ENCODE measurements around the gene FREY1.

FREY1 gene

GRCh38 chr11:45906965-45907611 is at the start of gene FREY1:
TSS of gene FREY1 (minus strand) at chr11:45907271. CDS start at chr11:45907245, 26 bp downstream.
- Mint-ChIP-seq H3K4me3 (no peak within 1 kb of the TSS), H3K4me1 (ENCODE audit: low read depth) (peaks cover 2% of the 10 kb centered on the region)

GRCh38 chr11:45949992-45950407 is 42.9 kb upstream of the FREY1 start:
- H3K4me1 Mint-ChIP-seq (ENCODE audit: low read depth), result no peaks in the 10 kb centered on the region
- H3K9me3 Mint-ChIP-seq, result no peaks in the 10 kb centered on the region
- H3K4me3 Mint-ChIP-seq, result no peak overlapping the region
- H3K27ac Mint-ChIP-seq, result no peak overlapping the region
- no peaks in the 10 kb centered on the region for H3K27me3 Mint-ChIP-seq (ENCODE audit: low read depth)
- peaks cover 20% of the 10 kb centered on the region for H3K36me3 Mint-ChIP-seq (ENCODE audit: low read depth)

More at GRCh38 chr11:45906965-45907611, at the start of gene FREY1:
- no peaks in the 10 kb centered on the region for H3K9me3 Mint-ChIP-seq
- peaks cover under 1% of the 10 kb centered on the region for H3K27me3 Mint-ChIP-seq (ENCODE audit: low read depth)
- H3K27ac Mint-ChIP-seq, result no peak within 1 kb of the TSS
- peaks cover 5% of the 10 kb centered on the region for H3K36me3 Mint-ChIP-seq (ENCODE audit: low read depth)

- Mint-ChIP-seq H3K36me3 (ENCODE audit: low read depth) (peaks cover 23% of the 10 kb centered on the region), H3K9me3 (no peaks in the 10 kb centered on the region), H3K27me3 (ENCODE audit: low read depth) (no peaks in the 10 kb centered on the region), H3K4me1 (ENCODE audit: low read depth) (no peaks in the 10 kb centered on the region), H3K4me3 (no peak overlapping the region), H3K27ac (no peak overlapping the region)
Observed at GRCh38 chr11:45948356-45948755, 41.3 kb upstream of the FREY1 start.

GRCh38 chr11:45947885-45948284 is 40.8 kb upstream of the FREY1 start:
- Mint-ChIP-seq H3K4me1 (ENCODE audit: low read depth) (no peaks in the 10 kb centered on the region), H3K9me3 (no peaks in the 10 kb centered on the region), H3K4me3 (no peak overlapping the region), H3K27ac (no peak overlapping the region), H3K36me3 (ENCODE audit: low read depth) (peaks cover 23% of the 10 kb centered on the region), H3K27me3 (ENCODE audit: low read depth) (no peaks in the 10 kb centered on the region)

GRCh38 chr11:45945397-45945999 is 38.4 kb upstream of the FREY1 start:
- no peaks in the 10 kb centered on the region for H3K27me3 Mint-ChIP-seq (ENCODE audit: low read depth)
- no peak overlapping the region for H3K27ac Mint-ChIP-seq
- H3K36me3 Mint-ChIP-seq (ENCODE audit: low read depth), result peaks cover 27% of the 10 kb centered on the region
- no peaks in the 10 kb centered on the region for H3K9me3 Mint-ChIP-seq
- H3K4me3 Mint-ChIP-seq, result no peak overlapping the region
- no peaks in the 10 kb centered on the region for H3K4me1 Mint-ChIP-seq (ENCODE audit: low read depth)

GRCh38 chr11:45942381-45942780 is 35.3 kb upstream of the FREY1 start:
- no peaks in the 10 kb centered on the region for H3K27me3 Mint-ChIP-seq (ENCODE audit: low read depth)
- H3K9me3 Mint-ChIP-seq, result no peaks in the 10 kb centered on the region
- H3K4me3 Mint-ChIP-seq, result no peak overlapping the region
- H3K36me3 Mint-ChIP-seq (ENCODE audit: low read depth), result peaks cover 21% of the 10 kb centered on the region
- no peak overlapping the region for H3K27ac Mint-ChIP-seq
- H3K4me1 Mint-ChIP-seq (ENCODE audit: low read depth), result no peaks in the 10 kb centered on the region

- H3K27me3 Mint-ChIP-seq (ENCODE audit: low read depth), result no peaks in the 10 kb centered on the region
- H3K4me1 Mint-ChIP-seq (ENCODE audit: low read depth), result no peaks in the 10 kb centered on the region
- peaks cover 24% of the 10 kb centered on the region for H3K36me3 Mint-ChIP-seq (ENCODE audit: low read depth)
- H3K9me3 Mint-ChIP-seq, result no peaks in the 10 kb centered on the region
- H3K4me3 Mint-ChIP-seq, result no peak overlapping the region
- no peak overlapping the region for H3K27ac Mint-ChIP-seq
Observed at GRCh38 chr11:45941285-45941684, 34.2 kb upstream of the FREY1 start.

GRCh38 chr11:45939836-45940235 is 32.8 kb upstream of the FREY1 start:
- no peak overlapping the region for H3K4me3 Mint-ChIP-seq
- no peaks in the 10 kb centered on the region for H3K27me3 Mint-ChIP-seq (ENCODE audit: low read depth)
- no peak overlapping the region for H3K27ac Mint-ChIP-seq
- H3K4me1 Mint-ChIP-seq (ENCODE audit: low read depth), result no peaks in the 10 kb centered on the region
- peaks cover 14% of the 10 kb centered on the region for H3K36me3 Mint-ChIP-seq (ENCODE audit: low read depth)
- H3K9me3 Mint-ChIP-seq, result no peaks in the 10 kb centered on the region

GRCh38 chr11:45937916-45938315 is 30.8 kb upstream of the FREY1 start:
- H3K4me1 Mint-ChIP-seq (ENCODE audit: low read depth), result no peaks in the 10 kb centered on the region
- no peak overlapping the region for H3K27ac Mint-ChIP-seq
- H3K4me3 Mint-ChIP-seq, result no peak overlapping the region
- H3K9me3 Mint-ChIP-seq, result no peaks in the 10 kb centered on the region
- H3K36me3 Mint-ChIP-seq (ENCODE audit: low read depth), result peaks cover 18% of the 10 kb centered on the region
- no peaks in the 10 kb centered on the region for H3K27me3 Mint-ChIP-seq (ENCODE audit: low read depth)

- H3K9me3 Mint-ChIP-seq, result no peaks in the 10 kb centered on the region
- no peaks in the 10 kb centered on the region for H3K4me1 Mint-ChIP-seq (ENCODE audit: low read depth)
- H3K4me3 Mint-ChIP-seq, result no peak overlapping the region
- H3K27me3 Mint-ChIP-seq (ENCODE audit: low read depth), result no peaks in the 10 kb centered on the region
- peaks cover 20% of the 10 kb centered on the region for H3K36me3 Mint-ChIP-seq (ENCODE audit: low read depth)
- H3K27ac Mint-ChIP-seq, result no peak overlapping the region
Observed at GRCh38 chr11:45936511-45937054, 29.5 kb upstream of the FREY1 start.

GRCh38 chr11:45935349-45936064 is 28.4 kb upstream of the FREY1 start:
- no peak overlapping the region for H3K4me3 Mint-ChIP-seq
- peaks cover 3% of the 10 kb centered on the region for H3K4me1 Mint-ChIP-seq (ENCODE audit: low read depth)
- peaks cover 22% of the 10 kb centered on the region for H3K36me3 Mint-ChIP-seq (ENCODE audit: low read depth)
- H3K27ac Mint-ChIP-seq, result no peak overlapping the region
- H3K27me3 Mint-ChIP-seq (ENCODE audit: low read depth), result no peaks in the 10 kb centered on the region
- no peaks in the 10 kb centered on the region for H3K9me3 Mint-ChIP-seq

GRCh38 chr11:45934580-45935318 is 27.7 kb upstream of the FREY1 start:
- no peak overlapping the region for H3K4me3 Mint-ChIP-seq
- H3K27me3 Mint-ChIP-seq (ENCODE audit: low read depth), result no peaks in the 10 kb centered on the region
- peaks cover 25% of the 10 kb centered on the region for H3K36me3 Mint-ChIP-seq (ENCODE audit: low read depth)
- no peak overlapping the region for H3K27ac Mint-ChIP-seq
- peaks cover 11% of the 10 kb centered on the region for H3K4me1 Mint-ChIP-seq (ENCODE audit: low read depth)
- H3K9me3 Mint-ChIP-seq, result no peaks in the 10 kb centered on the region

- Mint-ChIP-seq H3K36me3 (ENCODE audit: low read depth) (peaks cover 25% of the 10 kb centered on the region), H3K9me3 (no peaks in the 10 kb centered on the region), H3K4me1 (ENCODE audit: low read depth) (peaks cover 13% of the 10 kb centered on the region), H3K27ac (no peak overlapping the region), H3K4me3 (no peak overlapping the region), H3K27me3 (ENCODE audit: low read depth) (no peaks in the 10 kb centered on the region)
Observed at GRCh38 chr11:45933846-45934579, 26.9 kb upstream of the FREY1 start.

Measured in T-helper 1 cell treated with Interleukin-12 subunit alpha and Interleukin-12 subunit beta and Interleukin-4 antibody, amounts not matched to agents 30 μg/mL and 1 μg/mL, for 36 hours (primary cell).